ENCODE results near the gene PTPRD. TPM values are rescaled to one million over a fixed set of nuclear protein-coding genes. Genes with fewer than 3 reads are reported as not detected.
"Not testable (repeated sequence)": the region's sequence is repeated elsewhere in the genome, so short reads cannot be mapped to it uniquely, and the experiment has no call there.

Gene PTPRD
- total RNA-seq, 1 donor from 2014 or later, result 20.9 TPM

DNA sequence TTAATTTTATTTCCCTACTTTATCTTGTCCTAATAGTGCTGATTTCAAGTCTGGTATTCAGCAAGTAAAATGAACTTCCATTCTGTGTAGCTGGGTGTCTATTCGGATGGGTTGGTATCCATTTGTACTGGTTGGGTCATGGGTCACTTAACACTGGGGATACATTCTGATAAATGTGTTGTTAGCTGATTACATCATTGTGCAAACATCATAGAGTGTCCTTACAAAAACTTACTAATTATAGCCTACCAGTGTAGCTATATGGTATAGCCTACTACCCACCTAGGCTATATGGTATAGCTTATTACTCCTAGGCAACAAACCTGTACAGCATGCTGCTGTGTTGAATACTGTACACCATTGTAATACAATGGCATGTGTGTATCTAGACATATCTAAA lies 1439.5 kb downstream of the PTPRD start:
- no peak for DNase-seq (ENCODE audit: low spot score)

DNA sequence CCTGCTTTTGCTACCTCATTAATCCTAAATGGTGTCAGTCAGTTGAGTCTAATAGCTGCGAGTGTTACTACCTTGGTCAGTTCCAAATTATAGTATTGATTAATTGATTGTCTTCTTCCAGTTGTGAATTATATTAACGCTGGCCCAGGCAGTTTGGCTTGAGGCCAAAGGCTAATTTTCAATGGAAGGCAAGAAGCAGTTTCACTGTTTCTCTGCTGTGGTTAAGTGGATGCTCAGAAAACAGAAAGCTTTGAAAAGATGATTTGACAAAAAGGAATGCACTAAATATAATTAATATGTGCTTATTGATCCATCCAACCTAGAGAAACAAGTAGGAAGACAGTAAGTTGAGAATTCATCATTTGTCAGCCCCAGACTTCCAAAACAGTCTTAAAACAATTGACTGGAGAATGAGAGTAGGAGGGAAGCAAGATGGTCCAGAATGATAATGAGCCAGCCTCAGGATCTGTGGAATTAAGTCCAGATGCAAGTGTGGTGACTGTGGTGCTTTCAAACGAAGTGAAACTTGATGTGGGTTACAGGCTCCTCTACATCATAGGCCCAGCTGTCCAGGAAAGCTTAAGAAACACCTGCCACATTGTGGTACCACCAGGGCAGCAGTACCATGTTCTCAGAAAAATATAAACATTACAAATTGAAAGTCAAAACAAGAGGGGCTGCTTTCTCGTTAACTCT lies 1442.2 kb downstream of the PTPRD start:
- no peak for DNase-seq (ENCODE audit: low spot score)

DNA sequence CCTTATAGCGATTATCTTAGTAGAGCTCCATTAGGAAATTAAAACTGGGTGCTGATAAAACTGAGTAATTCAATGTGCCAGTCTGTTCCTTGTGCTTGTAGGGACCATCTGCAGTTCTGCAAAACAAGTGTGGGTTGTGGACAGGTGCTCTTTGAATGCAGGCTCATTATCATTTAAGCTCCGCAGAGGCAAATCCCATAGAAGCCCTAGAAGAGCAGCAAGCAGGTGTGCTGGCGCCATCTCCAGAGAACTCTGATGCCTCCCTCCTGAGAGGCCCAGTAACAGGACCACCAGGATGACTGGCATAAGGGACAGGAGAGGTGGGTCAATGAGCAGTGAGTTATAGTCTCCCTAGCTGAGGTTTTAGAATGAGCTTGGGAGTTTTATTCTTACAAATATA lies 1470.8 kb downstream of the PTPRD start:
- DNase-seq (ENCODE audit: low spot score), result no peak

DNA sequence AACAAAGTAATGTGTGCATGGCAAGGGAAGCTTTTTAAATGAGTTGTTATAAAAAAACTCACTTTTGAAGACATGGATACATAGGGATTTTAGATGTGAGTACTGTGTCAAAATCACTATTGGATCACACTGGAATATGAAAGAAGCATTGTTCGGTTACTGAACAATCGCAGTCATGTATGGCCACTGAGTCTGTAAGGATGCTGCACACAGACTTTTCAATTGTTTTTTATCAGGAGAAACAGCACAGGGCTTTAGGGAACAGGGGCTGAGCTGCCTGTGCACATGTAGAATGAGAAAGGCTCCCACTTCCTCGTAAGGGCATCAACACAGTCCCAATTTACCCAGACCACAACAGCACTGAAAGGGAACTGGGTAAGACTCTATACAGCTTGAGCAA lies 1479.3 kb downstream of the PTPRD start:
- DNase-seq (ENCODE audit: low spot score), result no peak

DNA sequence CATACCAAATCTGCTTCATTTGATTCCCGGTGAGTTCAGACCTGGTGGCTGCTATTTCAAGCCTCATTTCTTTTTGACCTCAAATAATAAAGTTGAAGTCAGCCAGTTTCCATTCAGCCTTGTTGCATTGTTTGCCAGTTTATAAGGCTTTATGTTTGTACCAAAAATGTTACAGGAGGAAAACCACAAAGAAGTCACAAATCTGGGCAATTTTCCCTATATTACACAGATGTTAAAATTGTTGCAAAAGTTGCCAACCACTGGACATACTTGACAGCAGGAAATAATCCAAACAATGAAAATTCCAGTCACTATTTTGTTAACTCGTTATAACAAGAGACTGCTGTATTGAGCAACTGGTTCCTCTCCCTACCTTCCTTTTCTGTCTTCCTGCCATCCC lies 1488.2 kb downstream of the PTPRD start:
- no peak for DNase-seq (ENCODE audit: low spot score)

DNA sequence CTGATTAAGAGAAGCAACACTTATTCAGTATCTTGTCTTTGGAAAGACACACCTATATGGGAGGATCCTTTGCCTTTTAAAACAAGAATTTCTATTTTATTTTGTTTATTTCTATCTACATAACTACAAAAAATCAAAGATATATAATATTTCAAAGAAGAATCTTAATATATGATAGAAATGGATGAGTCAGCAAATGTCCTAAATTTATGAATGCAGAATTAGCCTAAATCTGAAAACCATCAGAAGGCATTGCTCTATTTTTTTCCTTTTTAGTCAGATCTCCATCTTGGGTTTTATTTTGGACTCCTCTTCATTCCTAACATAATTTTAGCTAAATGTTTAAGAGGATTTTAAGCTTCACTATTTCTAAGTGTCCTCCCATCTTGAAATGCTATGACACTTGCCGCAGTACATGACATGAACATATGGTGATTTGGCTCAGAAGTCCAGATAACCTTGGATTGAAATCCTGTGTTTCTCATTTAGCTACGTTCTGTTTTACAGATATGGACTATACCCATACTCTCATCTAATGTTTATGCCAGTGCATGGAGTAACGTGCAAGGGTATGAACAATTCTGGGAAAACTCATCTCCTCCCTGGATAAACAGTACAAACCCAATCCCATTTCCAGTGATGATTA lies 1490.4 kb downstream of the PTPRD start:
- DNase-seq (ENCODE audit: low spot score), result no peak

DNA sequence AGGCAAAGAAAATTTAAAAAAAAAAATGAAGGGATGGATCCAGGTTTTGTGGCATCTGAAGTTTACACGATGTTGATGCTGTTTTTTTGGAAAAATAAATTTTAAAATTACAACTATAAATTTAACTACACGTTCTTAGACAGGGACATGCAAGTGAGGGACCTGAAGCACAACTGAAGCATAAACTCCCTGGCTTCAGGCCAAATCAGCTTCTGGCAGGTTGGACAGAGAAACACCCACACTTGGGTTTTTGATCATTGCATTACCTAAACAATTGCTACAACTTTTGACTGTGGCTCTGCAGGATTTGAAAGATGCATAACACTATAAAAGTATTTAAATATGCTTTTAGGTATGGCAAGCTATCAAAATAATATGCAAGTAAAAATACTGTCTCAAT lies 1494.9 kb downstream of the PTPRD start:
- no peak for DNase-seq (ENCODE audit: low spot score)

DNA sequence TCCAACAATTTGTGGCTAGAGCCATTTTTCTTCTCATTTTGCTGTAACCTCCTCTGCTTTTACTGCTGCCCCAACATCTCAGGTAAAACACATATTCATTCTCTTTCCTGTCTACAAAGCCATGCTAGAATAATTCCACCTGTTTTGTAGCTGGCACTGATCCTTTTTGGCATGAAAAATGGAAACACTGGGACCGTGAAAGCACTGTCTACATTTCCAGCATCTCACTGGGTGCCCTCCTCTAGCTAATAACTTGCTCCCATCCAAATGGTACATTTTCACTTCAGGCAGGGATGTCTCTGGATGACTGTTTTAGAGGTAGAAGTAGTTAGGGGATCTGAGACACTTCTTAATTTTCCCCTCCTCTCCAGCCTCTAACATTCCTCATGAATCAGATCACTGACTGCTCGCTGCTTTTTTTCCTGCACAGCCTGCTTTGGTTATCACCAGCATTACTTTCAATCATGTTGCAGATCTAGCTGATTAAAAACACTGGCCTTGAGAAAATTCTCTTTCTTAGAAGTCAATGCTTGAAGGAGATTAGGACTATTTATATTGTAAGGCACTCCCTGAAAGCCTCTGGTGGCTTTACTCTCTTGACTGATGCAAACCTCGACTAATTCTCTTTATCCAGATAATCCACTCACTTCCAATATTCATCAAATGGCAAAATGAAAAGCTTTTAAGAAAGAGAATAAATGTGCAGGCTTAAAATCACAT lies 1500.6 kb downstream of the PTPRD start:
- no peak for DNase-seq (ENCODE audit: low spot score)

DNA sequence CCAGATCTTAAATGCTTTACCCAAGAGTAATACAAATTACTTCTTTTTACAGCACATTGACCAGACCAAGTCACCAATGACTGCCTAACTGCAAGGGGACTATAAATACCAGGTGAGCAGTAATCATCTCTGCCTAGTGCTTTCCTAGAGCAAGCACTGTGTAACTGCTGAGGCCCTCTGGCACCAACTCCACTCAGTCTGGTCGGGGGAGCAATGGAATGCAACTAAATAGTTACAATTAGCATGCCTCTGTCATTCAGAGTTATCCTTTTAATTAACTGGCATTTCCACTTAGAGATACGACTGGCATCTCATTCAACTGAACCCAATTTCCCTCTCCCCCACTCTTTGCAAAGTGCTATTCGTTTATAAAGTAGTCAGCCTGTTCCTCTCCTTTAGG lies 1504.2 kb downstream of the PTPRD start:
- no peak for DNase-seq (ENCODE audit: low spot score)

DNA sequence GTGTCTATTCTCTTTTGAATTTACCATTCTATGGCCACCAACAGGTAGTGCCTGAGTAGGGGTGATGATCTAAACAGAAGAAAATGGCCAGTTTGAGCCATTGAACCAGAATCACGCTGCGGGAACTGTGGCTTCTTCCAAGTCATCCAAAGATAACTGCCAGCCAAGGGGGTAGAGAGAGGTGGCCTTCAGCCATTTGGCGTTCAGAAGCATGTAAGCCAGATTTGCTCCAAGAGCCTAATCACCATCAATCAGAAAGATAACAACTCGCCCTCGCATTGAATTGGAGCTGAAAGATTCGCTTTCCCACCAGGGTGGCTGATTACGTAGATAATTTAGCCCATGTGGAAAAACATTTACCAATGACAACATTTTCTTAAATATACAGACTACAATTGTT lies 1510.5 kb downstream of the PTPRD start:
- no peak for DNase-seq (ENCODE audit: low spot score)

DNA sequence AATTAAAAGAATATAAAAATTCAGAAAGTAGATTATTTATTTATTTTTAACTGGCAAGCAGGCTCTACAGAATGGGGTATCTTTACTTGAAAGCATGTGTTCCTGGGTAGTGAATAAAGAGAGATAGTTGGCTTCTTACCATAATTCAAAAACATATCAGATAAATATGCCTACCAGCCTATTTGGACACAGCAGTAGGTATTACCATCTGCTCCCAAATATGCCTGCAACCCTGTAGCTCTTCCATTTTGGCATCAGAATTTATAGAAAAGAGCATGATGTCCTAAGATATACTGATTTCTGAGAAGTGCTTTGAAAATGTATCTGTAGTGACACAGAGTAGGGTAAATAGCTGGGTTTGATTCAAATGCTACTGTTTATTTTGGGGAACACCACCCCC lies 1512.7 kb downstream of the PTPRD start:
- no peak for DNase-seq (ENCODE audit: low spot score)

DNA sequence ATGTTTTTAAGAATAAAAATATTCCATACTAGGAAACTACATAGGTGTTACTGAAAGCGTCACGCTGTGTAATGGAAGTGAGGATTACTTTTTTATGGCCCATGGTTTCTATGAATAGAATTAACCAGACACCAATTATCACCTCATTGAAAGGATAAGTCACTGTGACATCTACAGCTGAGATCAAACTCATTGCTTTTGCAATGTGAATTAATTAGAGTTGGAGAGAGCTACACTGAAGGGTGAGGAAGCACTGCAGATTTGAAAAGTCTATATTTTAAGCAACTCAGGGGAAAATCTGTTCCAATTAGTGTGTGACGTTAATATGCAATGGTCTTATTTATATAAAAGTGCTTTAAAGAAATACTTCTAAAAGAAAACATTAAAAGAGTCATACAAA lies 1513.2 kb downstream of the PTPRD start:
- DNase-seq (ENCODE audit: low spot score), result no peak

DNA sequence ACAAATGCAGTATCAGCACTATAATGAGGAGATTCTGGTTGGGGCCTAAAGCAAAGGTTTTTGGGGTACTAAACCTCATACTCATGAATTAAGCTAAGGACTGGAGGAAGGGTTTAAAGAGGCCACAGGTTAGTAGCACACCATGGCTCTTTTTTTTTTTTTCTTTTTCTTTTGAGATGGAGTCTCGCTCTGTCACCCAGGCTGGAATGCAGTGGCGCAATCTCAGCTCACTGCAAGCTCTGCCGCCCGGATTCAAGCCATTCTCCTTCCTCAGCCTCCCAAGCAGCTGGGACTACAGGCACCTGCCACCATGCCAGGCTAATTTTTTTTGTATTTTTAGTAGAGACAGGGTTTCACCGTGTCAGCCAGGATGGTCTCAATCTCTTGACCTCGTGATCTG lies 1515.5 kb downstream of the PTPRD start:
- not testable (repeated sequence) for DNase-seq (ENCODE audit: low spot score)

DNA sequence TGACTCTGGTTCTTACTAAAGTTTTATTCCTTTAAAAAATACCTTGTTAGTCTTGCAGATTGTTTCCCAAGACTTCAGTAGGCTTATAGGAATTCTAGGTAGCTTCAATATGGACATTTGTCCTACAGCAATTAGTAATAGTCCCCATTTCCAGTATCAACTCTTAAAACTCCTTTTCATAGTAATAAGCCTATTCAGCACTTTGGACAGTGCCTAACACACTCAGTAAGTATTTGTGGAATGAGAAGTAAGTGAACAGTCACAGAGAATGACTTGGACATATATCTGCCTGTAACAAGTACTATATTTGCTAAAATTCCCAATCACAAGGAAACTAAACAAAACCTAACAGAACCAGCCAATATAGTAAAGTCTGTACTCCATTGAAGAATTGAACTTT lies 1521.4 kb downstream of the PTPRD start:
- DNase-seq (ENCODE audit: low spot score), result no peak

DNA sequence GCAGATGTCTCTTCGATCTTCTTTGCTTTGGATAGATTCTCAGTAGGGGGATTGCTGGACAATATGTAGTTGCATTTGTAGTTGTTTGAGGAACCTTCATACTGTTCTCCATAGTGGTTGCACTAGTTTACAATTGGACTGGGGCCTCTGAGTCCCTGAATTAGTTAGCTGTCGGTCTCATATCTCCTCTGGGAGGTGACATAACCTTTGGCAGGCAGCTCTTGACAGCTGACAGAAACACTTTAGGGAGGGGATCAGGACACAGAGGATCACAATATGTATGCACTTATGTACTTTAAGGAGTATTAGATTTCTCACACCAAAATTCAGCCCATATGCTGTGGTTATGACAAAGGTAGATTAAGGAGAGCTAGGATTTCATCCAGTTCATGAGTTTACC lies 1533.3 kb downstream of the PTPRD start:
- no peak for DNase-seq (ENCODE audit: low spot score)

DNA sequence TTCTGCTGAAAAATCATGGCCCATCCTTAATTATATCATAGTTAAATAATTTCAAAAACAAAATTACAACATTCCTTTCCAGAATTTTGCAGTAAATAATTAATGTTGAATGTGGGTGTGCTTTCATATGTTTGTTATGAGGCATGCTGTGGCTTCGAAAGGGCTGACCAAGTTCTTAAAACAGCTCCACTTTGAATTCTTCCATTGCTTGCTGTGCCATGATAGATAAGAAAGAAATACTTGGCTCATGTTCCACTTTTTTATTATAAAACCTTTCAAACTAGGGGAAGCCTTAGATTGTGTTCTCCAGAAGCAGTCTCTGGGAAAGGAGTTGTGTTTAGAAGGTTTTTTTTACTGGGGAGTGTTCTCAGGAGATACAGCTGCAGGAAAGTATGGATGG lies 1534.5 kb downstream of the PTPRD start:
- DNase-seq (ENCODE audit: low spot score), result no peak

DNA sequence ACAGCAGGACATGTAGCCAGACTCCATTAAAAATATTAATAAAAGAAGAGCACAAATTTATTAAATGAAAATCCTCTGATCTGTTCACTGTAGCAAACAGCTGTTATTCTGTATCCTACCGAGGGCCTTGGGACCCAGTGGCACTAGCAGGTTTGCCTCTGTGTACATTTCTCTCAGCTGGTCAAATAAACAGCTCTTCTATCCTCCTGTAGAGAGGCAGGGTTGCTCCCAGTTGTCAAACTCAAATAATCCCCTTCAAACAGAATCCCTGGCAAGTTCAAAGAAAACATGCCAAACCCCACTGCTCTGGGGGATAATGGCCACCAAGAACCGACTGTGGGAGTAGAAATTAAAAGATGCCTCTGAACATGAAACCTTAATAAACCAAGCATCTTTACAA lies 1551.2 kb downstream of the PTPRD start:
- no peak for DNase-seq (ENCODE audit: low spot score)

DNA sequence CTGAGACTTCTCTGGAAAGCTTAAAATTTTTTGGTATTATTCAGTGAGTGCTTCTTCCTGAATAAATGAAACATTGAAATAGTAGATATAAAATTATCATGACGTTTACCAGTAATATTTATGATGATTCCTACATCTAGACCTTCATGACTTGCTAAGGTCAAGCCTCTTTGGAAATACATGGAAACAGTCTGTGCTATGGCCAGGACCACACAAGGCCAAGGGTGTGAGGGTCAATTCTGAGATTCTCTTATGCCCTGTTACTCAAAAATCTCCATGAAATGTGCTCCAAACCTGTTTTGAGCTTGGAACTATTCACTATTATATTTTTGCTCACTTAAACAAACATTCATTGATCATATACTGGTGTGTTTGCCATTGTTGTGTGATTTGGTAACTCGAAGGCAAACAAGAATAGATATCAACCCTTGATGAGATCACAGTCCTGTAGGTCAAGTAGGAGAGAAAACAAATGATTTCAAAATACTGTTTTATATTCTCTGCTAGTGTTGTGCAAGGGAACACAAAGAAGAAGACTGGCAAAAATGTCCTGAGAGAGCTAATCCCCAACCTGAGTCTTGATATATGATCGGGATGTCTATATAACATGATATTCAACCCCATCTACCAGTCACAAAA lies 1558.3 kb downstream of the PTPRD start:
- DNase-seq (ENCODE audit: low spot score), result no peak

DNA sequence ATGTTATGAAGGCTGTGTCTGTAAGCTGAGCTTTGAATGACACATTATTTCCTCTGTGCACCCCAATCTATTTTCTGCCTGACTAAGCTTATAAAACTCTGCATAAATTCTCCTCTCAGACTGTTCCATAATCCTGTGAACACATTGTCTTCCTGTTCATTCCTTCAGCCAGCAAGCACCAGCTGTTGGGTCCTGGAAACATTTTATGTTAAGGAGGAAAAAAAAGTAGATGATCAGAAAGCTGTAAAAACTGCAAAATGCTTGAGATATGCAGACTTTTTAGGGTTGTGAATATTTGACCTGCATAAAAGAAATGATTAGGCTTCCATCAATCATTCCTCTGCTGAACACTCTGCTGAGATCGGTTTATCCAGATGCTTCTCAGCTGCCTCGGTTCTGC lies 1567.2 kb downstream of the PTPRD start:
- DNase-seq (ENCODE audit: low spot score), result no peak

DNA sequence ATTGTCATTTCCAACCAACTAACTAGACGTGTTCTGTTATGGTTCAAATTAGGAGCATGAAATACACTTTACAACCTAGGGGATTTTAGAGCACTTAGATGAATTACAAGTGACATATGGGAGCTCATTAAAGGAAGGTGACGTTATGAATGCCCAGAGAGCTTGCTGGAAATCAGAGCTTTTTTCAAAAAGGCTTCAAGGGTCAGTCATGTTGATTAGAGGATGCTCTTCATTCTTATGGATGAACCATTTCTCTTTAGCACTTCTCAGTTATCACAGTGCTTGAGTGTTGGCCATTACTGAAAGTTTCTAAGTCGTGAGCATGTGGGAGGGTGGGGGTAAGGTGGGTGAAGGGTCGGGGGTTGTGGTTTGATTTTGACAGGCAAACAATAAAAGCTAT lies 1567.7 kb downstream of the PTPRD start:
- DNase-seq (ENCODE audit: low spot score), result no peak

DNA sequence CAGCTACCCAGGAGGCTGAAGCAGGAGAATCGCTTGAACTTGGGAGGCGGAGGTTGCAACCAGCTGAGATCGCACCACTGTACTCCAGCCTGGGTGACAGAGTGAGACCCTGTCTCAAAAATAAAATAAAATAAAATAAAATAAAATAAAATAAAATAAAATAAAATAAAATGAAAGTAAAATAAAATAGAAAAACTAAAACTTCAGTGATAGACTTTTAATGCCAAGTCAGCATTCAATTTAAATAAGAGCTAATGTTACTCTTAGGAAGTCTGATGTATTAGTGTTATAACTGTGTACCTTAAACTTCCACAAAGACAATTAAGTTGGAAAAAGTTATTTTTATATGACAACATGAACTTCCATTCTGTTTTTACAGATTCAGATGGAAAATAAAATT lies 1569.0 kb downstream of the PTPRD start:
- not testable (repeated sequence) for DNase-seq (ENCODE audit: low spot score)

DNA sequence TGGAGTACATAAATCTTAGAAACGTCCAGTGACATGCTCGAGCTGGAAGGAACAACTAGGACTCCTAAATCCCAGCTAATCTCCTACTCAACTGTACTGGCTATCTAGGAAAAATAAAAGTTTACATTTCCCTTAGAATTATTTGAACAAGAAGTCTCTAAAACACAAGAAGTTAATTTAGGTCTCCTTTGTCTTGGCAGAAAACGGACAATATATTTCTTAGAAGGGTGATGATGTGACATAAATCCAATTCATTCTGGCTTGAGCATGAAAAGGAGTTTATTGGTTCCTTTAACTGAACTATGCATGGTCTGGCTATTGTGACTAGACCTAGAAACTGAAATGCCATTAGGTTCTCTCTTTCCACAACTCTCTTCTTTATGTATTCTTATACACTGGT lies 1571.0 kb downstream of the PTPRD start:
- no peak for DNase-seq (ENCODE audit: low spot score)

DNA sequence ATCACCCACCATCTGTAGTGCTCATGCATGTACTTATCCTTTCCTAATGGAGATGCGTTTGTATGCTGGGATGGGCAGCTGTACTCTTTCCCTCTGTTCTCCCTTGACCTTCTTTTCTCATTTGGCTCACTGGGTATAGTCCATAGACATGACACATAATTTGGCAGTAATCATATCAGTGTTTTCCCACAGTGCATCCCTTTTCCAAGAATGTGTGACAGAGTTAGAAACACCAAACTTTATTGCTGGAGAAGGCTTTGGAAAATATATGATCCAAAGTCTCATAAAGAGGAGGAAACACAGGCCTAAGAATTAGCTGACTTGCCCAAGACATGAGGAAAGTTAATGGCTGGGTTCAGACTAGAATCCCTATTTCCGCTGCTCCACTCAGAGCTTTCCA lies 1579.8 kb downstream of the PTPRD start:
- no peak for DNase-seq (ENCODE audit: low spot score)
